SH-SY5Y (cell line): ENCODE results near the gene NEURL1B.

Experiments used
- GATA2 ChIP-seq: IDR thresholded peaks from 2 replicates; pipeline ENCODE4 v1.6.1; 2011; ENCODE audit warnings: mild to moderate bottlenecking, low read depth, low read length
- GATA3 ChIP-seq: IDR thresholded peaks from 2 replicates; pipeline ENCODE4 v1.6.1; 2011; ENCODE audit warnings: low read depth, mild to moderate bottlenecking, low read length, moderate library complexity

- TF ChIP-seq GATA2 (no peak), GATA3 (no peak)
Observed at GRCh38 chr5:172600571-172600970, 40.5 kb upstream of the NEURL1B start.
